Measurements from ENCODE around the gene JAK3.
"Not testable (repeated sequence)": the region's sequence is repeated elsewhere in the genome, so short reads cannot be mapped to it uniquely, and the experiment has no call there.

The JAK3 gene

GRCh38 chr19:17803264-17803896 lies 44.4 kb downstream of the JAK3 start:
- no peak for DNase-seq (ENCODE audit: low spot score)

- no peak for DNase-seq (ENCODE audit: low spot score)
These were observed 45.5 kb downstream of the JAK3 start for GRCh38 chr19:17802137-17802858.

GRCh38 chr19:17798599-17798998 lies 49.2 kb downstream of the JAK3 start:
- DNase-seq (ENCODE audit: low spot score): not testable (repeated sequence)

GRCh38 chr19:17797424-17798201 lies 50.2 kb downstream of the JAK3 start:
- peak; percentile 7 for DNase-seq (ENCODE audit: low spot score)

- DNase-seq (ENCODE audit: low spot score): no peak
These were observed 50.9 kb downstream of the JAK3 start for GRCh38 chr19:17796838-17797423.

- DNase-seq (ENCODE audit: low spot score): no peak
These were observed 51.6 kb downstream of the JAK3 start for GRCh38 chr19:17796013-17796837.

- DNase-seq (ENCODE audit: low spot score): no peak
These were observed 52.3 kb downstream of the JAK3 start for GRCh38 chr19:17795495-17795856.

- DNase-seq (ENCODE audit: low spot score): peak; percentile 15
These were observed 52.9 kb downstream of the JAK3 start, which contains the start of gene B3GNT3 for GRCh38 chr19:17794731-17795494. TSS of gene B3GNT3 (plus strand) at chr19:17795138. CDS start at chr19:17807808, 12,670 bp downstream.

GRCh38 chr19:17794412-17794730 lies 53.4 kb downstream of the JAK3 start:
- DNase-seq (ENCODE audit: low spot score): no peak

- no peak for DNase-seq (ENCODE audit: low spot score)
These were observed 57.6 kb downstream of the JAK3 start for GRCh38 chr19:17790059-17790780.

- DNase-seq (ENCODE audit: low spot score): no peak
These were observed 59.1 kb downstream of the JAK3 start for GRCh38 chr19:17788632-17789031.

- DNase-seq (ENCODE audit: low spot score): no peak
These were observed 60.4 kb downstream of the JAK3 start for GRCh38 chr19:17787274-17787913.

- DNase-seq (ENCODE audit: low spot score): peak; percentile 67
These were observed 63.4 kb downstream of the JAK3 start for GRCh38 chr19:17784201-17785008.

GRCh38 chr19:17783721-17784120 lies 64.1 kb downstream of the JAK3 start:
- DNase-seq (ENCODE audit: low spot score): not testable (repeated sequence)

- DNase-seq (ENCODE audit: low spot score): no peak
These were observed 67.0 kb downstream of the JAK3 start for GRCh38 chr19:17780781-17781180.

- DNase-seq (ENCODE audit: low spot score): no peak
These were observed 68.5 kb downstream of the JAK3 start for GRCh38 chr19:17778968-17779929.

GRCh38 chr19:17778251-17778967 lies 69.4 kb downstream of the JAK3 start:
- peak; percentile 54 for DNase-seq (ENCODE audit: low spot score)

Measured in hematopoietic multipotent progenitor cell treated with erythropoietin and hydrocortisone succinate and interleukin-3 and kit ligand, for 15 days (in vitro differentiated cells).